OCI-LY1 (cell line): ENCODE results near the gene TNNC1.

Experiments
- H2AFZ ChIP-seq: fragments of 200-600 bp; sonication (generic), shearing (Covaris generic); 2 replicates; pipeline ENCODE4 v1.6.0; 2014; ENCODE audit warnings: antibody characterized with exemption, mild to moderate bottlenecking, low read length
- H3F3A ChIP-seq: fragments of 200-600 bp; sonication (generic), shearing (Covaris generic); 2 replicates; pipeline ENCODE4 v1.6.0; 2014; ENCODE audit warnings: mild to moderate bottlenecking, antibody characterized with exemption, low read length, moderate library complexity; ENCODE audit not compliant: insufficient read depth
- H3K27ac ChIP-seq: fragments of 200-600 bp; sonication (generic); 2 replicates; pipeline ENCODE4 v1.5.1; 2014; ENCODE audit warnings: low read length, mixed run types, mild to moderate bottlenecking, low read depth; ENCODE audit not compliant: poor library complexity, severe bottlenecking
- H3K27me3 ChIP-seq: fragments of 200-600 bp; sonication (generic); 2 replicates; pipeline ENCODE4 v1.6.0; 2014; ENCODE audit warnings: antibody characterized with exemption, mild to moderate bottlenecking, low read length, moderate library complexity; ENCODE audit not compliant: insufficient read depth
- H3K36me3 ChIP-seq: fragments of 200-600 bp; sonication (generic); 2 replicates; pipeline ENCODE4 v1.6.1; 2014; ENCODE audit warnings: mild to moderate bottlenecking, antibody characterized with exemption, low read length, moderate library complexity, mixed read lengths; ENCODE audit not compliant: insufficient read depth
- H3K4me1 ChIP-seq: fragments of 200-600 bp; sonication (generic); 2 replicates; pipeline ENCODE4 v1.5.1; 2014; ENCODE audit warnings: mild to moderate bottlenecking, low read length, moderate library complexity; ENCODE audit not compliant: insufficient read depth, severe bottlenecking
- H3K4me2 ChIP-seq: fragments of 200-600 bp; sonication (generic), shearing (Covaris generic); 2 replicates; pipeline ENCODE4 v1.6.1; 2014; ENCODE audit warnings: low read length
- H3K4me3 ChIP-seq: fragments of 200-600 bp; sonication (generic); 2 replicates; pipeline ENCODE4 v1.5.1; 2014; ENCODE audit warnings: low read length, low read depth, mild to moderate bottlenecking, mixed read lengths; ENCODE audit not compliant: poor library complexity, severe bottlenecking
- H3K79me2 ChIP-seq: fragments of 200-600 bp; shearing (Covaris generic); 2 replicates; pipeline ENCODE4 v1.6.1; 2016; ENCODE audit warnings: mixed run types, low read length, mixed read lengths; ENCODE audit not compliant: insufficient read depth
- H3K9ac ChIP-seq: fragments of 200-600 bp; sonication (generic), shearing (Covaris generic); 2 replicates; pipeline ENCODE4 v1.6.1; 2014; ENCODE audit warnings: mild to moderate bottlenecking, low read length, mixed read lengths
- H3K9me2 ChIP-seq: fragments of 200-600 bp; sonication (generic), shearing (Covaris generic); 2 replicates; pipeline ENCODE4 v1.6.1; 2014; ENCODE audit warnings: low read depth, mild to moderate bottlenecking, low read length, mixed read lengths
- H3K9me3 ChIP-seq: fragments of 200-600 bp; shearing (Covaris generic); 2 replicates; pipeline ENCODE4 v1.6.1; 2014; ENCODE audit warnings: low read length, mixed read lengths
- H4K20me1 ChIP-seq: fragments of 200-600 bp; sonication (generic), shearing (Covaris generic); 2 replicates; pipeline ENCODE4 v1.6.0; 2016; ENCODE audit warnings: mild to moderate bottlenecking, low read length; ENCODE audit not compliant: insufficient read depth
- CTCF ChIP-seq: fragments of 200-600 bp; sonication (generic), shearing (Covaris generic); IDR thresholded peaks from 2 replicates; pipeline ENCODE4 v1.5.1; 2017; ENCODE audit warnings: mild to moderate bottlenecking, antibody characterized with exemption, low read length, moderate library complexity, mixed read lengths
- EZH2 ChIP-seq: fragments of 200-600 bp; sonication (generic), shearing (Covaris generic); IDR thresholded peaks from 2 replicates; pipeline ENCODE4 v1.8.0; 2017; ENCODE audit warnings: borderline replicate concordance, mixed run types, mild to moderate bottlenecking, antibody characterized with exemption, low read length, moderate library complexity, mixed read lengths

Gene TNNC1

GRCh38 chr3:52429031-52429430, 24.8 kb downstream of the TNNC1 start:
- H3K9ac ChIP-seq, result no peak overlapping the region
- H3K4me1 ChIP-seq, result no peaks in the 10 kb centered on the region
- H2AFZ ChIP-seq, result no peak overlapping the region
- H3K79me2 ChIP-seq, result no peaks in the 10 kb centered on the region
- no peak overlapping the region for H3K4me2 ChIP-seq
- no peak overlapping the region for H3K27ac ChIP-seq
- no peaks in the 10 kb centered on the region for H3K36me3 ChIP-seq
- no peak for TF ChIP-seq CTCF
- no peak for TF ChIP-seq EZH2
- no peaks in the 10 kb centered on the region for H4K20me1 ChIP-seq
- H3K9me3 ChIP-seq, result no peaks in the 10 kb centered on the region
- no peaks in the 10 kb centered on the region for H3K27me3 ChIP-seq
- H3K4me3 ChIP-seq, result no peak overlapping the region
- no peaks in the 10 kb centered on the region for H3F3A ChIP-seq
- H3K9me2 ChIP-seq, result no peaks in the 10 kb centered on the region

GRCh38 chr3:52428151-52429005, 25.5 kb downstream of the TNNC1 start:
- H3K9ac ChIP-seq, result no peak overlapping the region
- no peaks in the 10 kb centered on the region for H3K36me3 ChIP-seq
- TF ChIP-seq CTCF (peak; percentile 89), EZH2 (no peak)
- no peak overlapping the region for H3K4me2 ChIP-seq
- H3K9me3 ChIP-seq, result no peaks in the 10 kb centered on the region
- H3F3A ChIP-seq, result no peaks in the 10 kb centered on the region
- H4K20me1 ChIP-seq, result no peaks in the 10 kb centered on the region
- H3K27ac ChIP-seq, result no peak overlapping the region
- no peaks in the 10 kb centered on the region for H3K27me3 ChIP-seq
- H3K79me2 ChIP-seq, result no peaks in the 10 kb centered on the region
- H3K9me2 ChIP-seq, result no peaks in the 10 kb centered on the region
- no peaks in the 10 kb centered on the region for H3K4me1 ChIP-seq
- H2AFZ ChIP-seq, result no peak overlapping the region
- no peak overlapping the region for H3K4me3 ChIP-seq

GRCh38 chr3:52423173-52423572, 30.7 kb downstream of the TNNC1 start:
- H4K20me1 ChIP-seq, result no peaks in the 10 kb centered on the region
- no peak overlapping the region for H2AFZ ChIP-seq
- H3K36me3 ChIP-seq, result no peaks in the 10 kb centered on the region
- no peak for TF ChIP-seq EZH2
- no peak for TF ChIP-seq CTCF
- H3K4me1 ChIP-seq, result no peaks in the 10 kb centered on the region
- no peak overlapping the region for H3K27ac ChIP-seq
- no peak overlapping the region for H3K4me2 ChIP-seq
- no peaks in the 10 kb centered on the region for H3K79me2 ChIP-seq
- H3K27me3 ChIP-seq, result no peaks in the 10 kb centered on the region
- no peaks in the 10 kb centered on the region for H3K9me3 ChIP-seq
- H3K9me2 ChIP-seq, result no peaks in the 10 kb centered on the region
- H3K9ac ChIP-seq, result no peak overlapping the region
- H3F3A ChIP-seq, result no peaks in the 10 kb centered on the region
- H3K4me3 ChIP-seq, result no peak overlapping the region
